HUES48 (cell line): ENCODE results near the gene UPK3A.
"Not testable (repeated sequence)": the region's sequence is repeated elsewhere in the genome, so short reads cannot be mapped to it uniquely, and the experiment has no call there.

ENCODE experiments used
- H3K27ac ChIP-seq: one replicate; pipeline ENCODE4 v1.7.0; 2013; ENCODE audit warnings: low read depth, low read length, inconsistent platforms
- H3K27me3 ChIP-seq: 2 replicates; pipeline ENCODE4 v1.6.1; 2013; ENCODE audit warnings: mild to moderate bottlenecking, low read length; ENCODE audit not compliant: control insufficient read depth, insufficient read depth
- H3K36me3 ChIP-seq: 2 replicates; pipeline ENCODE4 v1.6.1; 2013; ENCODE audit warnings: low read length; ENCODE audit not compliant: control insufficient read depth, insufficient read depth
- H3K4me1 ChIP-seq: 2 replicates; pipeline ENCODE4 v1.6.1; 2013; ENCODE audit warnings: mild to moderate bottlenecking, low read length; ENCODE audit not compliant: control insufficient read depth, insufficient read depth
- H3K4me3 ChIP-seq: 2 replicates; pipeline ENCODE4 v1.5.1; 2013; ENCODE audit warnings: mild to moderate bottlenecking, low read depth, low read length
- H3K9ac ChIP-seq: 2 replicates; pipeline ENCODE4 v1.6.1; 2013; ENCODE audit warnings: mild to moderate bottlenecking, low read depth, low read length, moderate library complexity
- H3K9me3 ChIP-seq: 2 replicates; pipeline ENCODE4 v1.6.1; 2013; ENCODE audit warnings: low read length; ENCODE audit not compliant: control insufficient read depth, insufficient read depth

UPK3A gene

DNA sequence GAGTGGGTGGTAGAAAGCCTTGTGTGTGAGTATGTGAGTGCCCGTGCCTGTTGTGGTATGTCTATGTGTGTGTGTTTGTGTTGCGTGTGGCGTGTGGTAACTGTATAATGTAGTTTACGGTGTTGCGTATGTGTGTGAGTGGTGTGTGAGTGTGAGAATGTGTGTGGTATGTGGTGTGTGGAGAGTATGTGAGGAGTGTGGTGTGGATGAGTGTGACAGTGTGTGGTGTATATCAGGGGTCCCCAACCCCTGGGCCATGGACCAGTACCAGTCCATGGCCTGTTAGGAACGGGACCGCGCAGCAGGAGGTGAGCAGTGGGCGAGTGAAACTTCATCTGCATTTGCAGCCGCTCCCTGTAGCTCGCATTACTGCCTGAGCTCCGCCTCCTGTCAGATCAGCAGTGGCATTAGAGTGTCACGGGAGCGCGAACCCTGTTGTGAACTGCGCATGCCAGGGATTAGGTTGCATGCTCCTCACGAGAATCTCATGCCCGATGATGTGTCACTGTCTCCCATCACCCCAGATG, 5.7 kb downstream of the UPK3A start:
- H3K27ac ChIP-seq = no peak overlapping the region
- no peaks in the 10 kb centered on the region for H3K9me3 ChIP-seq
- no peak overlapping the region for H3K4me3 ChIP-seq
- peaks cover 7% of the 10 kb centered on the region; the same call in 1 of the 2 replicates for H3K27me3 ChIP-seq
- H3K9ac ChIP-seq = no peak overlapping the region
- no peaks in the 10 kb centered on the region for H3K36me3 ChIP-seq
- H3K4me1 ChIP-seq = peaks cover 10% of the 10 kb centered on the region; the same call in 1 of the 2 replicates

DNA sequence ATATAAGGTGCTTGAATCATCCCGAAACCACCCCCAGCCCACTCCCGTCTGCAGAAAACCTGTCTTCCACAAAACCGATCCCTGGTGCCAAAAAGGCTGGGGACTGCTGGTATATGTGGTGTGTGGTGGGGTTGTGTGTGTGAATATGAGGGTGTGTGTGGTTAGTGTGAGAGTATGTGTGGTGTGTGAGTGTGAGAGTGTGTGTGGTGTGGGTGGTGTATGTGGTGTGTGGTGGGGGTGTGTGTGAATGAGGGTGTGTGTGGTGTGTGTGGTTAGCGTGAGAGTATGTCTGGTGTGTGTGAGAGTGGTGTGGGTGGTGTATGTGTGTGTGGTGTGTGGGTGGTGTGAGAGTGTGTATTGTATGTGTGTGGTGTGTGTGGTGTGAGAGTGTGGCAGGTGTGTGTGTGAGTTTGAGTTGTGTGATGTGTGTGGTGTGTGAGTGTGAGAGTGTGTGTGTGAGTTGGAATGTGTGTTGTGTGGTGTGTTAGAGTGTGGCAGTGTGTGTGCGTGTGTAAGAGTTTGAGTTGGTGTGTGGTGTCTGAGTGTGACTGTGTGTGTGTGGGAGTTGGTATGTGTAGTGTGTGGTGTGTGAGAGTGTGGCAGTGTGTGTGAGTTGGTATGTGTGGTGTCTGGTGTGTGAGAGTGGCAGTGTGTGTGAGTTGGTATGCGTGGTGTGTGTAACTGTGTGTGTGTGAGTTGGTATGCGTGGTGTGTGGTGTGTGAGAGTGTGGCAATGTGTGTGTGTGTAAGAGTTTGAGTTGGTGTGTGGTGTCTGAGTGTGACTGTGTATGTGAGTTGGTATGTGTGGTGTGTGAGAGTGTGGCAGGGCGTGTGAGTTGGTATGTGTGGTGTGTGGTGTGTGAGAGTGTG, 6.5 kb downstream of the UPK3A start:
- Histone ChIP-seq H3K27ac (no peak overlapping the region), H3K36me3 (no peaks in the 10 kb centered on the region), H3K9me3 (no peaks in the 10 kb centered on the region), H3K4me3 (no peak overlapping the region), H3K4me1 (peaks cover 5% of the 10 kb centered on the region; the same call in 1 of the 2 replicates), H3K9ac (no peak overlapping the region), H3K27me3 (peaks cover under 1% of the 10 kb centered on the region; the same call in 1 of the 2 replicates)

DNA sequence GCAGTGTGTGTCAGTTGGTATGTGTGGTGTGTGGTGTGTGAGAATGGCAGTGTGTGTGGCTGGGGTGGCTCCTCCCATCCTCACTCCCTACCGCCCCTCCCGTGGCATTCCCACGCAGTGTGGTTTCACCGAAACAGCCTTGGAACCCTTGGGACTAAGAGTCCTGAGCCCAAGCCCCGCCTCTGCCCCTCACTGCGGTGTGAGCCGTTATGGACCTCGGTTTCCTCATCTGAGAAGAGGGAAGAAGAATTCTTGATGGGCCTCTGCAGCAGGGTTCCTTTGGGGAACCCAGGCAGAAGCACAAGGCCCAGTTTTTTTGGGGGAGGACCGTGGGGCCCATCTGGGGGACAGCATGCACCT, 7.2 kb downstream of the UPK3A start:
- no peak overlapping the region for H3K27ac ChIP-seq

DNA sequence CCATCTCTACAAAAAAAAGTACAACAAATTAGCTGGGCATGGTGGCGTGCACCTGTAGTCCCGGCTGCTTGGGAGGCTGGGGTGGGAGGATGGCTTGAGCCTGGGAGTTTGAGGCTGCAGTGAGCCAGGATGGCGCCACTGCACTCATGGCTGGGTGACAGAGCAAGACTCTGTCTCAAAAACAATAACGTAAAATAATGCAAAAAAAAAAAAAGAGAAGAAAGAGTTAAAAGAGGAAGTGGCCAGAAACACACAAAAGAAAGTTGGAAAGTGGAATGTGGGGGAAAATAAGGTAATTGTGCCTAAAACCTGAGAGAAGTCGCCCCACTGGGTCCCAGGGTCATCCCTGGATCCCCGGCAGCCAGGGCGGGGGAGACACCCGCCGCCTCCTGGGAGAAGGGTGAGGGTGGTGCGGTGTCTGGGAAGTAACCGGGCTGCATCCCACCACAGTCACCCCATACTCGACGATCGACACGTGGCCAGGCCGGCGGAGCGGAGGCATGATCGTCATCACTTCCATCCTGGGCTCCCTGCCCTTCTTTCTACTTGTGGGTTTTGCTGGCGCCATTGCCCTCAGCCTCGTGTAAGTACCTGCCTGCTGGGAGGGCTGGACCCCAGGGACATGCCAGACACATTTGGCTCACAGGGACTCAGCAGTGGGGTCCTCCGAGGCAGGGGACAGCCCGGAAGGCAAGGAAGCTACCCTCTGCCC, 8.1 kb downstream of the UPK3A start:
- H3K27ac ChIP-seq = no peak overlapping the region
- H3K9ac ChIP-seq = no peak overlapping the region
- no peaks in the 10 kb centered on the region for H3K27me3 ChIP-seq
- no peaks in the 10 kb centered on the region for H3K9me3 ChIP-seq
- H3K4me1 ChIP-seq = peaks cover 5% of the 10 kb centered on the region; the same call in 1 of the 2 replicates
- no peak overlapping the region for H3K4me3 ChIP-seq
- H3K36me3 ChIP-seq = no peaks in the 10 kb centered on the region

More for the DNA sequence above, 7.2 kb downstream of the UPK3A start:
- Histone ChIP-seq H3K4me1 (peaks cover 5% of the 10 kb centered on the region; the same call in 1 of the 2 replicates), H3K9me3 (no peaks in the 10 kb centered on the region), H3K36me3 (no peaks in the 10 kb centered on the region), H3K27me3 (no peaks in the 10 kb centered on the region), H3K4me3 (no peak overlapping the region), H3K9ac (no peak overlapping the region)

DNA sequence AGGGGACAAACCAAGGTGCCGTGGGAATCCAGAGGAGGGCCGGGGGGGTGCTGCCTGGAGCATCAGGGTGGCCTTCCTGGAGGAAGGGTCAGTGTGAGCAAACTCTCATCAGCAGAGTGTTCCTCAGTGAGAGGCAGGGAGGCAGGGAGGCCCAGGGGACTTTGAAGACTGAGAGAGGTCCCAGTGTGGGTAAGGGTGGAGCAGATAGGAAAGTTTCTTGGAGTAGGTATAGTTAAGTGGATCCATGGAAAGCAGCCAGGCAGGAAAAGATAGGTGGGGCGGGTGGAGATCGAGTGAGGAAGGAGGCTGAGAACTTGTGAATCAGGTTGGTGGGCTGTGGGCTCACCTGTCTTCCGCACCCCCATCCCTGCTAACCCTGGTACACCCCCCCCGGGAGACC, 9.3 kb downstream of the UPK3A start:
- H3K27me3 ChIP-seq = no peaks in the 10 kb centered on the region
- no peak overlapping the region for H3K9ac ChIP-seq
- peaks cover 12% of the 10 kb centered on the region; the same call in 1 of the 2 replicates for H3K4me1 ChIP-seq
- no peaks in the 10 kb centered on the region for H3K9me3 ChIP-seq
- no peak overlapping the region for H3K27ac ChIP-seq
- no peak overlapping the region for H3K4me3 ChIP-seq
- H3K36me3 ChIP-seq = no peaks in the 10 kb centered on the region

DNA sequence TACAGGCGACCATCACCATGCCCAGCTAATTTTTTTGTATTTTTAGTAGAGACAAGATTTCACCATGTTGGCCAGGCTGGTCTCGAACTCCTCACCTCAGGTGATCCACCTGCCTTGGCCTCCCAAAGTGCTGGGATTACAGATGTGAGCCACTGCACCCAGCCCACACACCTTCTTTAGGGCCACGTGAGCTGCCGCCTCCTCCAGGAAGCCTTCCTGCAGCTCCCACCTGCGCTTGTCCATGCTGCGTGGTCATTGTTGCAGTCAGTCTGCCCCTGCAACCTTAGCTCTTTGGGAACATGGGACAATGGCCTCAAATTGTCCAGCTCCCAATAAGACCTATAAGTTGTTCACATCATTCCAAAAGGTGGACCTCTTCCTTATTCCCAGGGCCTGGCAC, 10.3 kb downstream of the UPK3A start:
- not testable (repeated sequence) for H3K9ac ChIP-seq, H3K27me3 ChIP-seq, H3K27ac ChIP-seq, H3K4me3 ChIP-seq, H3K9me3 ChIP-seq, H3K36me3 ChIP-seq
- peaks cover 15% of the 10 kb centered on the region; the same call in 1 of the 2 replicates for H3K4me1 ChIP-seq

DNA sequence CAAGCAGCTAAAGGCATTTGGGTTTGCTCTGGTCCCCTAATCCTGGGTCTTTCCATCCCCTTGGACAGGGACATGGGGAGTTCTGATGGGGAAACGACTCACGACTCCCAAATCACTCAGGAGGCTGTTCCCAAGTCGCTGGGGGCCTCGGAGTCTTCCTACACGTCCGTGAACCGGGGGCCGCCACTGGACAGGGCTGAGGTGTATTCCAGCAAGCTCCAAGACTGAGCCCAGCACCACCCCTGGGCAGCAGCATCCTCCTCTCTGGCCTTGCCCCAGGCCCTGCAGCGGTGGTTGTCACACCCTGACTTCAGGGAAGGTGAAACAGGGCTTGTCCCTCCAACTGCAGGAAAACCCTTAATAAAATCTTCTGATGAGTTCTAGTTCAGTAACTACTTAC, 10.7 kb downstream of the UPK3A start:
- Histone ChIP-seq H3K36me3 (no peaks in the 10 kb centered on the region), H3K9ac (no peak overlapping the region), H3K4me1 (peaks cover 14% of the 10 kb centered on the region; the same call in 1 of the 2 replicates), H3K4me3 (no peak overlapping the region), H3K27me3 (no peaks in the 10 kb centered on the region), H3K9me3 (no peaks in the 10 kb centered on the region), H3K27ac (no peak overlapping the region)

DNA sequence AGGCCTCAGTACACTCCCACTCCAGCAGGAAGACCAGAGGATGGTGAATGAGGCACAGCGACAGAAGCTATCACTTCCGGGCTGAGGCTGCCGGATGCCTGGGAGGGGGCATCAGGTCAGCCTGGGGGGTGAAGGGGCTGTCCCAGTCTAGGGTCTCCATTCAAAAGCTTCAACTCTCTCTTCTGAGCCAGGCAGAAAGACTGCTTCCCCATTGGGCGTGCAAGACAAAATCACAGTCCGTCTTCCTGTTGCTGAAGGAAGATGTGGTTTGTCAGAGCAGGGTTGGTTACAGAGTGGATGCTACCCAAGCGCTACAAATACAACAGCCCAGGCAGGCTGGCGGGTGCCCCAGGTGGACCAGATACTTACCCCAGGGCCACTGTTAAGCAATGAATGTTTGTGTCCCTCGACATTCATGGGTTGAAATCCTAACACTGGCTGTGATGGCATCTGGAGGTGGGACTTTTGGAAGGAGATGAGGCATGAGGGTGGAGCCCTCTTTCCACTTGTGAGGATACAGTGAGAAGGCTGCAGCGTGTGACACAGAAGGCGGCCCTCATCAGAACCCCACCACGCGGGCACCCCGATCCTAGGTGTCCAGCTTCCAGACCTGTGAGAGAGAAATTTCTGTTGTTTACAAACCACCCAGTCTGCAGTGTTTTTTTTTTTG, 12.0 kb downstream of the UPK3A start:
- Histone ChIP-seq H3K36me3 (no peaks in the 10 kb centered on the region), H3K4me1 (peaks cover 10% of the 10 kb centered on the region; the same call in 1 of the 2 replicates), H3K27ac (no peak overlapping the region), H3K4me3 (no peak overlapping the region), H3K9ac (no peak overlapping the region), H3K9me3 (no peaks in the 10 kb centered on the region), H3K27me3 (no peaks in the 10 kb centered on the region)

DNA sequence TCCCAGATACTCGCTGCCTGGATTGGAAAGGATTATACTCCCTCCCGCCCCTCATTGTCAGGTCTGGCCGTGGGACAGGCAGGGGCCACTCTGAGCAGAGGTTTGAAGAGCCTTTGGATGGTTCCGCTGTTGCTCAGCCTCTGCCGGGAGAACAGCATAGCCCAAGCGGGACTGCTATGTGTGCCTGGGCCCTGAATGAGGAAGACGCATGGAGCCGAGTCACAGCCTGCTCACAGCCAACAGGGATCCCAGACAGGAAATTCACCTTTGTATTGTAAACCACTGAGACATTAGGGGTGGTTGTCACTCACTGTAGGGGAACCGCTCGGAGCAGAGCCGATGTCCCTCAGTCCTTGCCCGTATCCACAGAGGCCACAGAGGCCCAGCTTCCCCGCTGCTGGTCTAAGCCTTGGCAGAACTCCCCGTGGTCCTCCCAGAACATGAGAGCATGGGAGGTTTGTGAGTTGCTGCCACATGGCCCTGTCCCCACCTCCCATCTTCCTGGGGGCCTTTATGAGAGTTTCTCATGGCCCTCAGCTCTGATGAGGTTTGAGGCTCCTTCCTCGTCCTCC, 14.3 kb downstream of the UPK3A start:
- H3K9me3 ChIP-seq = no peaks in the 10 kb centered on the region
- H3K36me3 ChIP-seq = no peaks in the 10 kb centered on the region
- no peaks in the 10 kb centered on the region for H3K27me3 ChIP-seq
- no peak overlapping the region for H3K27ac ChIP-seq
- H3K9ac ChIP-seq = no peak overlapping the region
- H3K4me3 ChIP-seq = no peak overlapping the region
- peaks cover 10% of the 10 kb centered on the region; the same call in 1 of the 2 replicates for H3K4me1 ChIP-seq

DNA sequence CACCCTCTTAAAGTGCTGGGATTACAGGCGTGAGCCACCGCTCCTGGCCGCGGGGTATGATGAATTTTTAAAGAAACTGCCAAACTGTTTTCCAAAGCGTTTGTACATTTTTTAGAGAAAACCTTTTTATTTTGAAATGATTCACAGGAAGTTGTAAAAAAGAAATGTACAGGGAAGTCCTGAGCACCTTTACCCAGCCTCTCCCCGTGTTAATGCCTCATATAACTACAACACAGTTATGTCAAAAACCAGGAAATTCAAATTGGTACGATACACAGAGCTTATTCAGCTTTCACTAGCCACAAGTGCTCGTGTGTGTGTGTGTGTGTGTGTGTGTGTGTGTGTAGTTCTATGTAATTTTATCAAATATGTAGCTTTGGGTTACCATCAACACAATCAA, 18.0 kb downstream of the UPK3A start:
- Histone ChIP-seq H3K27me3 (no peaks in the 10 kb centered on the region), H3K4me3 (no peak overlapping the region), H3K4me1 (peaks cover 10% of the 10 kb centered on the region; the same call in 1 of the 2 replicates)

More for the DNA sequence above, 18.0 kb downstream of the UPK3A start:
- no peak overlapping the region for H3K27ac ChIP-seq
- no peaks in the 10 kb centered on the region for H3K36me3 ChIP-seq
- H3K9me3 ChIP-seq = no peaks in the 10 kb centered on the region
- no peak overlapping the region for H3K9ac ChIP-seq
